Bronchial epithelial cell (primary cell): ENCODE measurements around the gene SHLD3. TPM values are rescaled to one million over a fixed set of nuclear protein-coding genes. Genes with fewer than 3 reads are reported as not detected.
A peak's percentile ranks its signal among the peaks of the same experiment; 100 is the strongest.
"Not testable (repeated sequence)": the region's sequence is repeated elsewhere in the genome, so short reads cannot be mapped to it uniquely, and the experiment has no call there.

Source experiments
- DNase-seq: peaks from one replicate; pipeline ENCODE4 v3.0.0-alpha.2; 2010; ENCODE audit warnings: low read depth
- FAIRE-seq: peaks from 2 replicates; lab custom pipeline; 2011; peaks lifted over from hg19 to GRCh38; lab: Jason Lieb, UNC
- H3K27me3 ChIP-seq: 2 replicates; pipeline ENCODE4 v1.5.1; 2011; ENCODE audit warnings: low read length; ENCODE audit not compliant: control insufficient read depth, insufficient read depth
- H3K36me3 ChIP-seq: 2 replicates; pipeline ENCODE4 v1.5.1; 2011; ENCODE audit warnings: low read length; ENCODE audit not compliant: control insufficient read depth, insufficient read depth
- H3K4me3 ChIP-seq: 2 replicates; pipeline ENCODE4 v1.5.1; 2011; ENCODE audit warnings: mild to moderate bottlenecking, low read depth, low read length, control low read depth
- CTCF ChIP-seq: IDR thresholded peaks from 2 replicates; pipeline ENCODE4 v1.5.1; 2011; ENCODE audit warnings: mild to moderate bottlenecking, moderate library complexity, low read length, control low read depth, inconsistent platforms; ENCODE audit not compliant: insufficient read depth, severe bottlenecking
- total RNA-seq: library from RNA; depleted of rRNA; stranded (reverse); fragments of >200 nt; gene quantifications from 2 replicates; pipeline ENCODE4 v1.2.1, GENCODE V29; 2014

The SHLD3 gene
- total RNA-seq, 1 donor from 2014 or later = 3.4 TPM

- no peak overlapping the region for H3K4me3 ChIP-seq
- DNase-seq (peak; percentile 32), FAIRE-seq (no peak)
- no peaks in the 10 kb centered on the region for H3K27me3 ChIP-seq
- H3K36me3 ChIP-seq = no peaks in the 10 kb centered on the region
- TF ChIP-seq CTCF = peak; percentile 46
Measured at GRCh38 chr5:65663804-65664521, 39.1 kb downstream of the SHLD3 start.

- Histone ChIP-seq H3K36me3 (no peaks in the 10 kb centered on the region), H3K4me3 (no peak overlapping the region), H3K27me3 (no peaks in the 10 kb centered on the region)
- no peak for DNase-seq
- FAIRE-seq = no peak
- no peak for TF ChIP-seq CTCF
Measured at GRCh38 chr5:65668696-65669095, 43.9 kb downstream of the SHLD3 start.

- FAIRE-seq = no peak
- H3K36me3 ChIP-seq = no peaks in the 10 kb centered on the region
- peak; percentile 77 for DNase-seq
- TF ChIP-seq CTCF = no peak
- no peaks in the 10 kb centered on the region for H3K27me3 ChIP-seq
- no peak overlapping the region for H3K4me3 ChIP-seq
Measured at GRCh38 chr5:65672796-65673195, 48.0 kb downstream of the SHLD3 start.

GRCh38 chr5:65674749-65675148 lies 49.9 kb downstream of the SHLD3 start:
- DNase-seq = peak; percentile 23
- TF ChIP-seq CTCF = no peak
- Histone ChIP-seq H3K27me3 (no peaks in the 10 kb centered on the region), H3K36me3 (no peaks in the 10 kb centered on the region), H3K4me3 (no peak overlapping the region)
- FAIRE-seq = no peak

- DNase-seq, FAIRE-seq, H3K4me3 ChIP-seq, H3K27me3 ChIP-seq, H3K36me3 ChIP-seq: not testable (repeated sequence)
Measured at GRCh38 chr5:65676056-65676455, 51.2 kb downstream of the SHLD3 start.

Other genes with a start within 250 kb of the SHLD3 start
- gene ADAMTS6, start 143.1 kb upstream of the SHLD3 start, total RNA-seq = 5.9 and 17.6 TPM in 2 replicates
- gene CENPK, start 61.9 kb upstream of the SHLD3 start, total RNA-seq = 2.1 and 4.2 TPM in 2 replicates
- 21.4 and 24.7 TPM in 2 replicates for gene PPWD1, start 61.7 kb upstream of the SHLD3 start, total RNA-seq
- gene TRIM23, start 694 bp upstream of the SHLD3 start, total RNA-seq = 20.5 and 21.4 TPM in 2 replicates
- 21.6 and 24.1 TPM in 2 replicates for gene TRAPPC13, start within 50 bp of the SHLD3 start, total RNA-seq
- 12.9 and 22.5 TPM in 2 replicates for gene SGTB, start 97.1 kb downstream of the SHLD3 start, total RNA-seq
- gene NLN, start 97.2 kb downstream of the SHLD3 start, total RNA-seq = 20.0 and 40.3 TPM in 2 replicates